ENCODE measurements around the gene SDK1.

The SDK1 gene

GRCh38 chr7:3310884-3311283 is 9.8 kb downstream of the SDK1 start:
- Histone ChIP-seq H3K27ac (ENCODE audit: extremely low read depth, low read depth, low read length) (no peak overlapping the region), H3K4me1 (ENCODE audit: control insufficient read depth, insufficient read depth, low read length) (0 out of 2 replicates have a peak, but pooled peaks cover 3% of the 10 kb centered on the region), H3K9me3 (ENCODE audit: control insufficient read depth, insufficient read depth, low read depth, low read length) (no peaks in the 10 kb centered on the region), H3K36me3 (ENCODE audit: control insufficient read depth in 2 of 2, insufficient read depth in 1 of 2, low read length in 2 of 2) (no peaks in the 10 kb centered on the region), H3K4me3 (ENCODE audit: low read depth, low read length) (no peak overlapping the region)
- POLR2A ChIA-PET: no interaction called here
- no peak for TF ChIP-seq ZNF138 (tag by site-specific recombination; IDR thresholded peaks at IDR 0.05; ENCODE audit: borderline replicate concordance)
- no peak for TF ChIP-seq ZNF221 (tag by site-specific recombination; IDR thresholded peaks at IDR 0.05; ENCODE audit: borderline replicate concordance)
- TF ChIP-seq GLIS2 (tag by site-specific recombination; IDR thresholded peaks at IDR 0.05): no peak
- no peak for TF ChIP-seq ZSCAN23 (tag by site-specific recombination; IDR thresholded peaks at IDR 0.05)
- no peak for TF ChIP-seq ZNF544 (tag by site-specific recombination; IDR thresholded peaks at IDR 0.05)
- TF ChIP-seq ZNF223 (tag by site-specific recombination; IDR thresholded peaks at IDR 0.05): no peak
- no peak for TF ChIP-seq ZNF398 (tag by site-specific recombination; IDR thresholded peaks at IDR 0.05)
- no peak for TF ChIP-seq ZNF37A (tag by site-specific recombination; IDR thresholded peaks at IDR 0.05)
- TF ChIP-seq ZNF426 (tag by site-specific recombination; IDR thresholded peaks at IDR 0.05): no peak
- no peak for TF ChIP-seq ZNF121 (tag by site-specific recombination; IDR thresholded peaks at IDR 0.05)
- CTCF ChIA-PET: interaction anchor here (1.0 kb wide), 1 partner anchor 100 kb away, joined by 5 read pairs; no protein-coding TSS in a partner anchor

GRCh38 chr7:3312583-3312982 is 11.5 kb downstream of the SDK1 start:
- ChIA-PET CTCF (no interaction called here), POLR2A (no interaction called here)
- H3K4me3 ChIP-seq (ENCODE audit: low read depth, low read length): no peak overlapping the region
- H3K36me3 ChIP-seq (ENCODE audit: control insufficient read depth in 2 of 2, insufficient read depth in 1 of 2, low read length in 2 of 2): no peaks in the 10 kb centered on the region
- no peak for TF ChIP-seq ZNF266 (tag by site-specific recombination; IDR thresholded peaks at IDR 0.05; ENCODE audit: low read depth)
- no peak for TF ChIP-seq ZSCAN23 (tag by site-specific recombination; IDR thresholded peaks at IDR 0.05)
- TF ChIP-seq ZNF558 (tag by site-specific recombination; IDR thresholded peaks at IDR 0.05): no peak
- TF ChIP-seq ZNF639 (tag by site-specific recombination; IDR thresholded peaks at IDR 0.05): no peak
- TF ChIP-seq ZNF274 (IDR thresholded peaks at IDR 0.05; ENCODE audit: low read length): no peak
- TF ChIP-seq ZNF274 (tag by site-specific recombination; IDR thresholded peaks at IDR 0.05; ENCODE audit: borderline replicate concordance): no peak
- TF ChIP-seq ZBTB17 (tag by site-specific recombination; IDR thresholded peaks at IDR 0.05): no peak
- 0 out of 2 replicates have a peak, but pooled peaks cover 3% of the 10 kb centered on the region for H3K4me1 ChIP-seq (ENCODE audit: control insufficient read depth, insufficient read depth, low read length)
- H3K9me3 ChIP-seq (ENCODE audit: control insufficient read depth, insufficient read depth, low read depth, low read length): no peaks in the 10 kb centered on the region
- H3K27ac ChIP-seq (ENCODE audit: extremely low read depth, low read depth, low read length): no peak overlapping the region

GRCh38 chr7:3318874-3319273 is 17.8 kb downstream of the SDK1 start:
- CTCF ChIA-PET: no interaction called here
- no peak for TF ChIP-seq ZNF596 (tag by site-specific recombination; IDR thresholded peaks at IDR 0.05)
- TF ChIP-seq FEZF1 (tag by site-specific recombination; IDR thresholded peaks at IDR 0.05): no peak
- TF ChIP-seq PRDM4 (tag by site-specific recombination; IDR thresholded peaks at IDR 0.05): no peak
- no peak for TF ChIP-seq BCL6B (tag by site-specific recombination; IDR thresholded peaks at IDR 0.05)
- no peak for TF ChIP-seq ZNF16 (tag by site-specific recombination; IDR thresholded peaks at IDR 0.05; ENCODE audit: low read depth)
- no peak for TF ChIP-seq BCL11B (tag by site-specific recombination; IDR thresholded peaks at IDR 0.05; ENCODE audit: low read depth)
- TF ChIP-seq ZNF530 (tag by site-specific recombination; IDR thresholded peaks at IDR 0.05; ENCODE audit: low read depth): no peak
- no peak for TF ChIP-seq ZNF433 (tag by site-specific recombination; IDR thresholded peaks at IDR 0.05; ENCODE audit: low read depth)
- TF ChIP-seq PBX3 (CRISPR knock-in tag; IDR thresholded peaks at IDR 0.05): no peak
- TF ChIP-seq ZFP37 (tag by site-specific recombination; IDR thresholded peaks at IDR 0.05): no peak

More at GRCh38 chr7:3318874-3319273, 17.8 kb downstream of the SDK1 start:
- POLR2A ChIA-PET: no interaction called here
- Histone ChIP-seq H3K36me3 (ENCODE audit: control insufficient read depth in 2 of 2, insufficient read depth in 1 of 2, low read length in 2 of 2) (no peaks in the 10 kb centered on the region), H3K4me1 (ENCODE audit: control insufficient read depth, insufficient read depth, low read length) (no peaks in the 10 kb centered on the region), H3K4me3 (ENCODE audit: low read depth, low read length) (no peak overlapping the region), H3K9me3 (ENCODE audit: control insufficient read depth, insufficient read depth, low read depth, low read length) (no peaks in the 10 kb centered on the region), H3K27ac (ENCODE audit: extremely low read depth, low read depth, low read length) (no peak overlapping the region)

Data from HEK293 (cell line).